ENCODE results near the gene RTN4R. TPM values are rescaled to one million over a fixed set of nuclear protein-coding genes. Genes with fewer than 3 reads are reported as not detected.
A peak's percentile ranks its signal among the peaks of the same experiment; 100 is the strongest.

The RTN4R gene
- total RNA-seq, 1 donor: under 0.01 TPM

GRCh38 chr22:20260071-20260765 is 7.9 kb downstream of the RTN4R start:
- Histone ChIP-seq H3K9me3 (ENCODE audit: low read depth, low read length) (no peaks in the 10 kb centered on the region), H3K36me3 (ENCODE audit: insufficient read depth, low read length) (no peaks in the 10 kb centered on the region), H3K27me3 (ENCODE audit: insufficient read depth, low read length) (no peaks in the 10 kb centered on the region), H3K27ac (ENCODE audit: low read depth, low read length) (no peak overlapping the region), H3K79me2 (ENCODE audit: insufficient read depth, low read length) (no peaks in the 10 kb centered on the region), H3K4me2 (ENCODE audit: insufficient read depth, low read length) (no peak overlapping the region), H3K4me1 (ENCODE audit: insufficient read depth, low read length) (no peaks in the 10 kb centered on the region), H3K4me3 (ENCODE audit: insufficient read depth, low read length) (no peak overlapping the region), H2AFZ (ENCODE audit: low read length) (no peak overlapping the region), H4K20me1 (ENCODE audit: insufficient read depth, low read length) (no peaks in the 10 kb centered on the region)
- TF ChIP-seq CTCF (IDR thresholded peaks at IDR 0.05; ENCODE audit: extremely low read depth, low read depth, low read length): no peak
- DNase-seq (ENCODE audit: insufficient read length, low spot score, missing footprints): no peak

- Histone ChIP-seq H3K27ac (ENCODE audit: low read depth, low read length) (no peak overlapping the region), H3K4me2 (ENCODE audit: insufficient read depth, low read length) (no peak overlapping the region), H4K20me1 (ENCODE audit: insufficient read depth, low read length) (no peaks in the 10 kb centered on the region), H3K9me3 (ENCODE audit: low read depth, low read length) (no peaks in the 10 kb centered on the region), H3K27me3 (ENCODE audit: insufficient read depth, low read length) (no peaks in the 10 kb centered on the region), H3K4me1 (ENCODE audit: insufficient read depth, low read length) (peaks cover 2% of the 10 kb centered on the region), H2AFZ (ENCODE audit: low read length) (no peak overlapping the region), H3K36me3 (ENCODE audit: insufficient read depth, low read length) (no peaks in the 10 kb centered on the region), H3K79me2 (ENCODE audit: insufficient read depth, low read length) (no peaks in the 10 kb centered on the region), H3K4me3 (ENCODE audit: insufficient read depth, low read length) (no peak overlapping the region)
- no peak for DNase-seq (ENCODE audit: insufficient read length, low spot score, missing footprints)
- no peak for TF ChIP-seq CTCF (IDR thresholded peaks at IDR 0.05; ENCODE audit: extremely low read depth, low read depth, low read length)
Observed at GRCh38 chr22:20259327-20259688, 8.8 kb downstream of the RTN4R start.

- H3K4me2 ChIP-seq (ENCODE audit: insufficient read depth, low read length): no peak overlapping the region
- H3K79me2 ChIP-seq (ENCODE audit: insufficient read depth, low read length): no peaks in the 10 kb centered on the region
- H3K27me3 ChIP-seq (ENCODE audit: insufficient read depth, low read length): peaks cover under 1% of the 10 kb centered on the region
- DNase-seq (ENCODE audit: insufficient read length, low spot score, missing footprints): no peak
- no peaks in the 10 kb centered on the region for H3K9me3 ChIP-seq (ENCODE audit: low read depth, low read length)
- peaks cover 3% of the 10 kb centered on the region for H3K4me1 ChIP-seq (ENCODE audit: insufficient read depth, low read length)
- H2AFZ ChIP-seq (ENCODE audit: low read length): no peak overlapping the region
- no peak overlapping the region for H3K27ac ChIP-seq (ENCODE audit: low read depth, low read length)
- no peaks in the 10 kb centered on the region for H3K36me3 ChIP-seq (ENCODE audit: insufficient read depth, low read length)
- no peaks in the 10 kb centered on the region for H4K20me1 ChIP-seq (ENCODE audit: insufficient read depth, low read length)
- peak; percentile 19 for TF ChIP-seq CTCF (IDR thresholded peaks at IDR 0.05; ENCODE audit: extremely low read depth, low read depth, low read length)
- no peak overlapping the region for H3K4me3 ChIP-seq (ENCODE audit: insufficient read depth, low read length)
Observed at GRCh38 chr22:20258584-20259326, 9.4 kb downstream of the RTN4R start.

- Histone ChIP-seq H3K79me2 (ENCODE audit: insufficient read depth, low read length) (no peaks in the 10 kb centered on the region), H2AFZ (ENCODE audit: low read length) (no peak overlapping the region), H3K4me2 (ENCODE audit: insufficient read depth, low read length) (no peak overlapping the region), H3K27ac (ENCODE audit: low read depth, low read length) (no peak overlapping the region), H3K4me1 (ENCODE audit: insufficient read depth, low read length) (peaks cover 3% of the 10 kb centered on the region), H3K9me3 (ENCODE audit: low read depth, low read length) (no peaks in the 10 kb centered on the region), H3K36me3 (ENCODE audit: insufficient read depth, low read length) (no peaks in the 10 kb centered on the region), H3K27me3 (ENCODE audit: insufficient read depth, low read length) (peaks cover 3% of the 10 kb centered on the region), H4K20me1 (ENCODE audit: insufficient read depth, low read length) (no peaks in the 10 kb centered on the region), H3K4me3 (ENCODE audit: insufficient read depth, low read length) (no peak overlapping the region)
- TF ChIP-seq CTCF (IDR thresholded peaks at IDR 0.05; ENCODE audit: extremely low read depth, low read depth, low read length): no peak
- no peak for DNase-seq (ENCODE audit: insufficient read length, low spot score, missing footprints)
Observed at GRCh38 chr22:20258021-20258299, 10.2 kb downstream of the RTN4R start.

Data from osteoblast (primary cell).